HEK293 (cell line): ENCODE results near the gene NAGPA.

Experiments used
- CTCF ChIA-PET: fragments of 350-600 bp; formaldehyde crosslinking; extraction: SDS; loops from one replicate; lab custom pipeline; 2021; ENCODE audit warnings: antibody characterized with exemption; lab: Yijun Ruan, JAX
- POLR2A ChIA-PET: fragments of 300-600 bp; formaldehyde crosslinking; extraction: SDS; loops from one replicate; lab custom pipeline; 2020; ENCODE audit warnings: antibody characterized with exemption, inconsistent platforms; lab: Yijun Ruan, JAX
- H3K27ac ChIP-seq: fragments of 200-500 bp; sonication (Bioruptor generic); 2 replicates; pipeline ENCODE4 v1.5.1; 2014; ENCODE audit warnings: low read depth, low read length, control low read depth, inconsistent platforms; ENCODE audit errors: extremely low read depth
- H3K36me3 ChIP-seq, 2 experiments: fragments of 200-500 bp in 1 of 2; sonication (Bioruptor generic) in 1 of 2; 1 replicate in 1 of 2; 2 replicates in 1 of 2; pipeline ENCODE4 v1.5.1; 2014 to 2017; ENCODE audit warnings: inconsistent platforms in 2 of 2, low read length in 2 of 2; ENCODE audit not compliant: control insufficient read depth in 2 of 2, insufficient read depth in 1 of 2
- H3K4me1 ChIP-seq: fragments of 200-500 bp; sonication (Bioruptor generic); 2 replicates; pipeline ENCODE4 v1.5.1; 2014; ENCODE audit warnings: mild to moderate bottlenecking, low read length, inconsistent platforms; ENCODE audit not compliant: control insufficient read depth, insufficient read depth
- H3K4me3 ChIP-seq: 2 replicates; pipeline ENCODE4 v1.5.1; 2011; ENCODE audit warnings: low read depth, mild to moderate bottlenecking, control low read depth, low read length, moderate library complexity
- H3K9me3 ChIP-seq: fragments of 200-500 bp; sonication (Bioruptor generic); 2 replicates; pipeline ENCODE4 v1.5.1; 2014; ENCODE audit warnings: low read depth, low read length, inconsistent platforms; ENCODE audit not compliant: control insufficient read depth, insufficient read depth
- KLF7 ChIP-seq: fragments of 450-650 bp; formaldehyde crosslinking; IDR thresholded peaks from 2 replicates; pipeline ENCODE4 v1.5.1; 2016; ENCODE audit warnings: missing biosample characterization, missing genetic modification characterization, borderline replicate concordance
- REST ChIP-seq: fragments of 450-650 bp; formaldehyde crosslinking; IDR thresholded peaks from 2 replicates; pipeline ENCODE4 v1.5.1; 2016; ENCODE audit warnings: missing biosample characterization, missing genetic modification characterization
- SCRT2 ChIP-seq: fragments of 450-650 bp; formaldehyde crosslinking; IDR thresholded peaks from 2 replicates; pipeline ENCODE4 v1.5.1; 2016; ENCODE audit warnings: missing biosample characterization, missing genetic modification characterization
- ZBTB1 ChIP-seq: fragments of 450-650 bp; formaldehyde crosslinking; IDR thresholded peaks from 2 replicates; pipeline ENCODE4 v1.5.1; 2016; ENCODE audit warnings: missing biosample characterization, missing genetic modification characterization
- ZFHX2 ChIP-seq: fragments of 450-650 bp; formaldehyde crosslinking; conservative IDR thresholded peaks from 2 replicates; pipeline ENCODE4 v1.5.1; 2016; ENCODE audit warnings: missing biosample characterization, missing genetic modification characterization
- ZNF132 ChIP-seq: fragments of 450-650 bp; formaldehyde crosslinking; IDR thresholded peaks from 2 replicates; pipeline ENCODE4 v1.5.1; 2017; ENCODE audit warnings: missing biosample characterization, missing genetic modification characterization, borderline replicate concordance
- ZNF138 ChIP-seq: fragments of 450-650 bp; formaldehyde crosslinking; IDR thresholded peaks from 2 replicates; pipeline ENCODE4 v1.5.1; 2016; ENCODE audit warnings: missing biosample characterization, missing genetic modification characterization, borderline replicate concordance
- ZNF19 ChIP-seq: fragments of 450-650 bp; formaldehyde crosslinking; IDR thresholded peaks from 2 replicates; pipeline ENCODE4; 2016; ENCODE audit warnings: missing biosample characterization, missing genetic modification characterization, low read depth
- ZNF2 ChIP-seq: fragments of 450-650 bp; formaldehyde crosslinking; IDR thresholded peaks from 2 replicates; pipeline ENCODE4 v1.5.1; 2016; ENCODE audit warnings: missing biosample characterization, missing genetic modification characterization
- ZNF23 ChIP-seq: fragments of 450-650 bp; formaldehyde crosslinking; IDR thresholded peaks from 2 replicates; pipeline ENCODE4 v1.5.1; 2016; ENCODE audit warnings: missing biosample characterization, missing genetic modification characterization, borderline replicate concordance
- ZNF248 ChIP-seq: fragments of 450-650 bp; formaldehyde crosslinking; IDR thresholded peaks from 2 replicates; pipeline ENCODE4 v1.5.1; 2017; ENCODE audit warnings: missing biosample characterization, missing genetic modification characterization
- ZNF324 ChIP-seq: fragments of 450-650 bp; formaldehyde crosslinking; IDR thresholded peaks from 2 replicates; pipeline ENCODE4 v1.5.1; 2016; ENCODE audit warnings: missing biosample characterization, missing genetic modification characterization
- ZNF335 ChIP-seq: fragments of 450-650 bp; formaldehyde crosslinking; conservative IDR thresholded peaks from 2 replicates; pipeline ENCODE4 v1.5.1; 2016; ENCODE audit warnings: missing biosample characterization, missing genetic modification characterization
- ZNF341 ChIP-seq: fragments of 450-650 bp; formaldehyde crosslinking; IDR thresholded peaks from 2 replicates; pipeline ENCODE4; 2016; ENCODE audit warnings: low read depth, missing biosample characterization, missing genetic modification characterization
- ZNF391 ChIP-seq: fragments of 450-650 bp; formaldehyde crosslinking; IDR thresholded peaks from 2 replicates; pipeline ENCODE4 v1.5.1; 2016; ENCODE audit warnings: low read depth, missing biosample characterization, missing genetic modification characterization, borderline replicate concordance
- ZNF423 ChIP-seq: fragments of 450-650 bp; formaldehyde crosslinking; IDR thresholded peaks from 2 replicates; pipeline ENCODE4 v1.5.1; 2016; ENCODE audit warnings: missing biosample characterization, missing genetic modification characterization
- ZNF449 ChIP-seq: fragments of 450-650 bp; formaldehyde crosslinking; IDR thresholded peaks from 2 replicates; pipeline ENCODE4 v1.5.1; 2017; ENCODE audit warnings: missing biosample characterization, mild to moderate bottlenecking, missing genetic modification characterization, moderate library complexity
- ZNF548 ChIP-seq: fragments of 450-650 bp; formaldehyde crosslinking; IDR thresholded peaks from 2 replicates; pipeline ENCODE4 v1.5.1; 2016; ENCODE audit warnings: missing biosample characterization, missing genetic modification characterization
- ZNF629 ChIP-seq: fragments of 450-650 bp; formaldehyde crosslinking; IDR thresholded peaks from 2 replicates; pipeline ENCODE4 v1.5.1; 2017; ENCODE audit warnings: missing biosample characterization, missing genetic modification characterization
- ZNF692 ChIP-seq: fragments of 450-650 bp; formaldehyde crosslinking; IDR thresholded peaks from 2 replicates; pipeline ENCODE4 v1.5.1; 2016; ENCODE audit warnings: missing biosample characterization, missing genetic modification characterization
- ZNF777 ChIP-seq: fragments of 450-650 bp; formaldehyde crosslinking; IDR thresholded peaks from 2 replicates; pipeline ENCODE4 v1.5.1; 2017; ENCODE audit warnings: missing biosample characterization, missing genetic modification characterization, borderline replicate concordance
- ZSCAN4 ChIP-seq: fragments of 450-650 bp; formaldehyde crosslinking; IDR thresholded peaks from 2 replicates; pipeline ENCODE4 v1.5.1; 2017; ENCODE audit warnings: missing biosample characterization, missing genetic modification characterization

The NAGPA gene

GRCh38 chr16:5027575-5028235 lies 6.0 kb downstream of the NAGPA start (continued):
- TF ChIP-seq ZNF132 (tag by site-specific recombination) (no peak), ZNF248 (no peak)

GRCh38 chr16:5027086-5027485 lies 6.6 kb downstream of the NAGPA start:
- POLR2A ChIA-PET: no interaction called here
- Histone ChIP-seq H3K4me1 (no peaks in the 10 kb centered on the region), H3K4me3 (no peak overlapping the region), H3K36me3 (no peaks in the 10 kb centered on the region), H3K27ac (no peak overlapping the region), H3K9me3 (no peaks in the 10 kb centered on the region)
- CTCF ChIA-PET: no interaction called here
- TF ChIP-seq ZNF423 (tag by site-specific recombination) (no peak), ZNF324 (tag by site-specific recombination) (no peak), KLF7 (tag by site-specific recombination) (no peak), SCRT2 (tag by site-specific recombination) (no peak), ZNF629 (tag by site-specific recombination) (no peak), ZNF138 (tag by site-specific recombination) (no peak), ZFHX2 (no peak)

- Histone ChIP-seq H3K4me3 (no peak overlapping the region), H3K27ac (no peak overlapping the region), H3K36me3 (no peaks in the 10 kb centered on the region), H3K4me1 (no peaks in the 10 kb centered on the region), H3K9me3 (no peaks in the 10 kb centered on the region)
- POLR2A ChIA-PET: no interaction called here
- CTCF ChIA-PET: no interaction called here
- TF ChIP-seq ZNF341 (no peak), ZBTB1 (tag by site-specific recombination) (no peak), ZNF2 (tag by site-specific recombination) (no peak), ZNF19 (tag by site-specific recombination) (no peak), REST (tag by site-specific recombination) (no peak), ZNF449 (tag by site-specific recombination) (no peak), ZNF777 (tag by site-specific recombination) (no peak), ZNF391 (tag by site-specific recombination) (no peak), ZNF23 (tag by site-specific recombination) (no peak), ZNF692 (no peak), ZNF548 (tag by site-specific recombination) (no peak), ZSCAN4 (tag by site-specific recombination) (no peak), ZNF335 (tag by site-specific recombination) (no peak), KLF7 (tag by site-specific recombination) (no peak)
Observed at GRCh38 chr16:5026664-5027063, 7.1 kb downstream of the NAGPA start.
